ENCODE measurements around the gene EPB41L2. TPM values are rescaled to one million over a fixed set of nuclear protein-coding genes. Genes with fewer than 3 reads are reported as not detected.

Gene EPB41L2
- total and polyA plus RNA-seq, 2 experiments from 2014 or later = 23.2 to 31.3 TPM

DNA sequence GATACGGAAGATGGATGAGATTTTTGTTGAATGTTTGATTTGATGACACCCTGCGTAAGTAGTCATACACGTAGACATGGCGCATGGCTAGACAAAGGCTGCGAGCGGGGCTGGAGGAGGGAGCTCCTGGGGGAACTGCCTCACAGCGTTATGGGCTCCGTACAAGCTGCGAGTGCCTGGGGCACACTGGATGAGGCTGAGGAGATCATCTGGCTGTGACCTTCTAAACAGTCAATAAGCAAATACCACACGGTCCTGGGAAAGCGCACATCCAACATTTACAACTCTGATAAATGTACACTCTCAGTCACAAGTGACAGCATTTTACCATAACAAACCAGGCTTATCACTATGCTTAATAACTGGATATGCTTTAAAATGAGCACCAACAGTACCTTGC is 198.7 kb downstream of the EPB41L2 start:
- H3K79me2 ChIP-seq (ENCODE audit: insufficient read depth) = no peaks in the 10 kb centered on the region
- no peak for DNase-seq
- TF ChIP-seq EZH2 (IDR thresholded peaks at IDR 0.05; ENCODE audit: insufficient read depth, poor library complexity, severe bottlenecking) (no peak), EZH2phosphoT487 (IDR thresholded peaks at IDR 0.05; ENCODE audit: insufficient read depth, low read depth) (no peak)
- H3K9me3 ChIP-seq (ENCODE audit: low read depth) = no peaks in the 10 kb centered on the region
- H3K4me3 ChIP-seq = no peak overlapping the region
- H3F3A ChIP-seq (ENCODE audit: insufficient read depth) = no peaks in the 10 kb centered on the region
- in situ Hi-C loops (cut with MboI) = no loop called here
- H3K4me1 ChIP-seq (ENCODE audit: insufficient read depth) = no peaks in the 10 kb centered on the region
- H3K9me2 ChIP-seq (ENCODE audit: insufficient read depth) = no peaks in the 10 kb centered on the region
- no peaks in the 10 kb centered on the region for H3K27me3 ChIP-seq (replicated peaks; ENCODE audit: insufficient read depth)
- no peak overlapping the region for H3K4me2 ChIP-seq (ENCODE audit: unreplicated experiment)
- no peak overlapping the region for H2AFZ ChIP-seq
- no peaks in the 10 kb centered on the region for H4K20me1 ChIP-seq (ENCODE audit: insufficient read depth)
- WGBS, 2 experiments (ENCODE audit: low coverage in 1 of 2, low lambda C conversion rate in 2 of 2, missing lambda C conversion rate in 2 of 2) = 96 to 97% methylated on average over 11 of the region's 11 CpGs
- no peak overlapping the region for H3K9ac ChIP-seq
- 0 out of 2 replicates have a peak, but pooled peaks cover 6% of the 10 kb centered on the region for H3K36me3 ChIP-seq (ENCODE audit: low read depth)
- no peak overlapping the region for H3K27ac ChIP-seq

DNA sequence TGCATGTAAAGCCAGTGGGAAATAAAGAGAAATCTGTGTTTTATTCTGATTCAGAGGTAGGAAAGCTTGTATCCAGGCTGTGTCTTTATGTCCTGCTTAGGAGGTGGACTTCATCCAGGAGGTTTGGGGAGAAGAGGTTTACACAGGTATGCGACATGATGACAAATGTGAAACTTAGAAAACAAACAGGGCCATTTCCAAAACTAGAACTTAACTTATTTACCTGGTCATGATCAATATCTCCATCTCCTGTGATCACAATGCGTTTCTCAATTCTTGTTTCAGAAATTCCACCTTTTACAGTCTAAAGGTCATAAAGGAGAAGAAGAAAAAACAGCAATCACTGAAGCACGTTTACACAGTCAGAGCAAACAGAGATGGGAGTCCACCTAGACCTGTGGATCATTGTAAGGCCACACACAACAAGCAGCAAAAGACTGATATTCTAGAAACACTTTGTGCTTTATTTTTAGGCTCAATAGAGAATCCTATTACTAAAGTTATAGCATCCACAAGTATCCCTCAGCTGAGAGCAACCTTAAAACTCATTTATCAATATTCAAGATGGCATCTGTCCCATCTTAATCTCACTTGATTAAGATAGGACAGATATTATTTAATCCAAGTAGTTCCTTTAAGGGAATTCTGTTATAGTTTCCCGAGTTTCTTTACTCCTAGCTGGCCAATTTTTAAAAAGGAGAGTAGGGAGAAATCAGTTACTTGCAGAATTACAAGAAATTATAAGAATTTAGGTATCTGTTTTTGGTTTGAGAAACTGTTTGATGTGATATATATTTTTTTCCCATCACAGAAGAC is 199.4 kb downstream of the EPB41L2 start:
- Histone ChIP-seq H3K9ac (no peak overlapping the region), H3K36me3 (ENCODE audit: low read depth) (0 out of 2 replicates have a peak, but pooled peaks cover 6% of the 10 kb centered on the region), H4K20me1 (ENCODE audit: insufficient read depth) (no peaks in the 10 kb centered on the region), H3K4me3 (no peak overlapping the region), H3F3A (ENCODE audit: insufficient read depth) (no peaks in the 10 kb centered on the region), H3K79me2 (ENCODE audit: insufficient read depth) (no peaks in the 10 kb centered on the region), H2AFZ (no peak overlapping the region), H3K9me2 (ENCODE audit: insufficient read depth) (no peaks in the 10 kb centered on the region), H3K27ac (no peak overlapping the region), H3K27me3 (replicated peaks; ENCODE audit: insufficient read depth) (no peaks in the 10 kb centered on the region), H3K4me1 (ENCODE audit: insufficient read depth) (no peaks in the 10 kb centered on the region), H3K9me3 (ENCODE audit: low read depth) (no peaks in the 10 kb centered on the region), H3K4me2 (ENCODE audit: unreplicated experiment) (no peak overlapping the region)
- in situ Hi-C loops (cut with MboI) = no loop called here
- TF ChIP-seq EZH2 (IDR thresholded peaks at IDR 0.05; ENCODE audit: insufficient read depth, poor library complexity, severe bottlenecking) = no peak
- no peak for TF ChIP-seq EZH2phosphoT487 (IDR thresholded peaks at IDR 0.05; ENCODE audit: insufficient read depth, low read depth)
- WGBS, 2 experiments (ENCODE audit: low coverage in 1 of 2, low lambda C conversion rate in 2 of 2, missing lambda C conversion rate in 2 of 2) = 95 to 98% methylated on average over 4 of the region's 4 CpGs
- no peak for DNase-seq

DNA sequence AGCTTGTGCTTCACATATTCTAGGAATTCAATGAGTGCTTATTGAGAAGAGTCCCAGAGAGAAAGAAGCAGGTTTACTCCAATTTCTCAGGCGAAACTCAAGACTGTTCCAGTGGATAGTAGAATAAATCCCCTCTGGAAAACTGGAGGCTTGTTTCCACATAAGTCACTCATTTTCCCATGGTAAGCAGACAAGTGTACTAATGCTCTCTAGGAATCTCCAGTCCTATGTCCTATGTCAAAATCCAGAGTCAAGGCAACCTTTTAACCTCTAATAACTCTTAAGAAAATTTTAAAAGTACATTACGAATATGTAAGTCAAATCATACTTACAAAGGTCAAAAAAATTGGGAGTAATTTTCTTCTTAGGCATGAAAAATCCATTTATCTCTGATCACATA is 200.7 kb downstream of the EPB41L2 start:
- H3K27ac ChIP-seq = no peak overlapping the region
- no peaks in the 10 kb centered on the region for H3K79me2 ChIP-seq (ENCODE audit: insufficient read depth)
- 0 out of 2 replicates have a peak, but pooled peaks cover 6% of the 10 kb centered on the region for H3K36me3 ChIP-seq (ENCODE audit: low read depth)
- no peak overlapping the region for H2AFZ ChIP-seq
- H4K20me1 ChIP-seq (ENCODE audit: insufficient read depth) = no peaks in the 10 kb centered on the region
- no peaks in the 10 kb centered on the region for H3K4me1 ChIP-seq (ENCODE audit: insufficient read depth)
- no peaks in the 10 kb centered on the region for H3K9me3 ChIP-seq (ENCODE audit: low read depth)
- WGBS, 2 experiments (ENCODE audit: low coverage in 1 of 2, low lambda C conversion rate in 2 of 2, missing lambda C conversion rate in 2 of 2) = 97 to 100% methylated on average over 2 of the region's 2 CpGs
- H3K9me2 ChIP-seq (ENCODE audit: insufficient read depth) = no peaks in the 10 kb centered on the region
- TF ChIP-seq EZH2 (IDR thresholded peaks at IDR 0.05; ENCODE audit: insufficient read depth, poor library complexity, severe bottlenecking) = no peak
- DNase-seq = no peak
- H3K4me2 ChIP-seq (ENCODE audit: unreplicated experiment) = no peak overlapping the region
- in situ Hi-C loops (cut with MboI) = no loop called here
- H3K27me3 ChIP-seq (replicated peaks; ENCODE audit: insufficient read depth) = no peaks in the 10 kb centered on the region
- H3K9ac ChIP-seq = no peak overlapping the region
- no peak overlapping the region for H3K4me3 ChIP-seq
- H3F3A ChIP-seq (ENCODE audit: insufficient read depth) = no peaks in the 10 kb centered on the region

DNA sequence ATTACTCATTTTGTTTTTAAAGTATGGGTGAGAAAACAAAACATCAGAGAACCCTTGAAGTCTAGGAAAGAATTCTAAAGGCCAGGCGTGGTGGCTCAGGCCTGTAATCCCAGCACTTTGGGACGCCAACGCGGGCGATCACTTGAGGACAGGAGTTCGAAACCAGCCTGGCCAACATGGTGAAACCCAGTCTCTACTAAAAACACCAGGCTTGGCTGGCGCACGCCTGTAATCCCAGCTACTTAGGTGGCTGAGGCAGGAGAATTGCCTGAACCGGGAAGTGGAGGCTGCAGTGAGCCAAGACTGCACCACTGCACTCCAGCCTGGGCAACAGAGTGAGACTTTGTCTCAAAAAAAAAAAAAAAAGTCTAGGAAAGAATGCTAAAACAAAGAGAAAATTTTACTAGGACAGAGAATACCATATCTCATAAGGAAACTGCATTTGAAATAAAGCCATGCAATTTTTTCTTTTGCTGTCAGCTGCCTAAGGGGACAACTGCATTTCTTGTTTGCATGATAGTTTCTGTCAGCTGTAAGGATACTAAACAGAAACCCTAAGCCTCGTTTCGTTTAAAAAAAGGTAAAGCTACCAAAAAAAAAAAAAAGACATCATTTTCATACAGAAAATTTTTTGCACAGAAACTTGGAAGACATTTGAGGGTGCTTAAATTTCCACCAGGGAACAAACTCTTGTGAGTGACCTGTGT is 203.7 kb downstream of the EPB41L2 start:
- H3K36me3 ChIP-seq (ENCODE audit: low read depth) = peaks cover 6% of the 10 kb centered on the region; the same call in 1 of the 2 replicates
- no peaks in the 10 kb centered on the region for H3K9me3 ChIP-seq (ENCODE audit: low read depth)
- peaks cover under 1% of the 10 kb centered on the region; the same call in 1 of the 2 replicates for H3K4me1 ChIP-seq (ENCODE audit: insufficient read depth)
- H3K4me2 ChIP-seq (ENCODE audit: unreplicated experiment) = no peak overlapping the region
- no peaks in the 10 kb centered on the region for H3K27me3 ChIP-seq (replicated peaks; ENCODE audit: insufficient read depth)
- H3K9me2 ChIP-seq (ENCODE audit: insufficient read depth) = no peaks in the 10 kb centered on the region
- H3K4me3 ChIP-seq = no peak overlapping the region
- no peaks in the 10 kb centered on the region for H4K20me1 ChIP-seq (ENCODE audit: insufficient read depth)
- no peak overlapping the region for H2AFZ ChIP-seq
- 86 to 91% methylated on average over 11 of the region's 11 CpGs for WGBS, 2 experiments (ENCODE audit: low coverage in 1 of 2, low lambda C conversion rate in 2 of 2, missing lambda C conversion rate in 2 of 2)
- no peak overlapping the region for H3K9ac ChIP-seq
- TF ChIP-seq EZH2 (IDR thresholded peaks at IDR 0.05; ENCODE audit: insufficient read depth, poor library complexity, severe bottlenecking) (no peak), EZH2phosphoT487 (IDR thresholded peaks at IDR 0.05; ENCODE audit: insufficient read depth, low read depth) (no peak)
- DNase-seq = no peak
- H3K27ac ChIP-seq = no peak overlapping the region
- peaks cover 3% of the 10 kb centered on the region; the same call in 1 of the 2 replicates for H3F3A ChIP-seq (ENCODE audit: insufficient read depth)
- in situ Hi-C loops (cut with MboI) = no loop called here
- H3K79me2 ChIP-seq (ENCODE audit: insufficient read depth) = no peaks in the 10 kb centered on the region
